Fibroblast of the aortic adventitia (primary cell): ENCODE results near the gene SPART. TPM values are rescaled to one million over a fixed set of nuclear protein-coding genes. Genes with fewer than 3 reads are reported as not detected.

ENCODE experiments used
- DNase-seq: peaks from one replicate; pipeline ENCODE4 v3.0.0-alpha.2; 2010; ENCODE audit warnings: low read depth
- H3K4me3 ChIP-seq: 2 replicates; pipeline ENCODE4 v1.5.1; 2011; ENCODE audit warnings: low read depth, mild to moderate bottlenecking, control low read depth, low read length, moderate library complexity
- CTCF ChIP-seq: IDR thresholded peaks from 2 replicates; pipeline ENCODE4 v1.5.1; 2011; ENCODE audit warnings: mild to moderate bottlenecking, low read length, control low read depth, inconsistent platforms; ENCODE audit not compliant: insufficient read depth
- total RNA-seq: library from RNA; depleted of rRNA; stranded (reverse); fragments of >200 nt; gene quantifications from 2 replicates; pipeline ENCODE4 v1.2.3, GENCODE V29; 2012; ENCODE audit warnings: low replicate concordance

Gene SPART, protein sequence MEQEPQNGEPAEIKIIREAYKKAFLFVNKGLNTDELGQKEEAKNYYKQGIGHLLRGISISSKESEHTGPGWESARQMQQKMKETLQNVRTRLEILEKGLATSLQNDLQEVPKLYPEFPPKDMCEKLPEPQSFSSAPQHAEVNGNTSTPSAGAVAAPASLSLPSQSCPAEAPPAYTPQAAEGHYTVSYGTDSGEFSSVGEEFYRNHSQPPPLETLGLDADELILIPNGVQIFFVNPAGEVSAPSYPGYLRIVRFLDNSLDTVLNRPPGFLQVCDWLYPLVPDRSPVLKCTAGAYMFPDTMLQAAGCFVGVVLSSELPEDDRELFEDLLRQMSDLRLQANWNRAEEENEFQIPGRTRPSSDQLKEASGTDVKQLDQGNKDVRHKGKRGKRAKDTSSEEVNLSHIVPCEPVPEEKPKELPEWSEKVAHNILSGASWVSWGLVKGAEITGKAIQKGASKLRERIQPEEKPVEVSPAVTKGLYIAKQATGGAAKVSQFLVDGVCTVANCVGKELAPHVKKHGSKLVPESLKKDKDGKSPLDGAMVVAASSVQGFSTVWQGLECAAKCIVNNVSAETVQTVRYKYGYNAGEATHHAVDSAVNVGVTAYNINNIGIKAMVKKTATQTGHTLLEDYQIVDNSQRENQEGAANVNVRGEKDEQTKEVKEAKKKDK
- total RNA-seq, result 62.7 and 95.4 TPM in 2 replicates

DNA sequence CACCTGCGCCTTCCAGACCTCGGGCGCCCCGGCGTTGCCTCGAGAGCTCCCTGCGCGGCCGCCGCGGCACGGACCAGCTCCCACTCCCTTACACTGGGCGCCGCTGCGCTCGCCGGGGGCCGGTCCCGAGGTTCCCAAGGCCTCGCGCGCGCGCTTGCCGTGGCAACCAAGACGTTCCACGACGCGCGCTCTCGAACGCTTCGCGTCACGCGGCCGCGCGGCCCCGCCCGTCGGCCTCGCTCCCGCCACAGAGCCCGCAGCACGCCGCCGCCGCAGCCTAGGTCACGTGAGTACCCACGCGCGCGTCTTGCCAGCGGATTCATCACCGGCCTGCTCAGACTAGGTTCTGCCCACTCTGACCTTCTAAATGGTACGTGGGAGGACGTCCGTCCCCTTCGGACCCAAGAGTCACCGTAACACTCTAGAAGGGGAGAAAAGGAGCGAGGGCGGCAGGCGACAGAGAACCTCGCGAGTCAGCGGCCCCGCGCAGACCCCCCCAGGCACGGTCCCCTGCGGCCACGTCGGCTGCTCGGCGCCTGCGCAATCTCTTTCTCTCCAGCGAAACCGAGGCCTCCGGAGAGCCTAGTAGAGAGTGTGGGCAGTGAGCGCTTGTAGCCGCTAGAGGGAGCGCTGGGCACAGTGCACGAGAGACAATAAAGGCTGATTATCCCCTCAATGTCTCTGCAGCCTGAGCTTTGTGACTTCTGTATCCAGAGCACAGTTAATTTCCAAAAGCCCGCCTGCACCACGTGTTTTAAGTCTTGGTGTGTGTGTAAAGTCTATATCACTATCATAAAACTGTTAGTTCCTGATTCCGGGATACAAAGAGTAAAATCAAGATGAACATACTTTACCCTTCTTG is at the start of gene SPART:
TSS of gene SPART (minus strand) at position 173 of the 862 bp plus-strand sequence. CDS start 10,564 bp downstream, outside the sequence.
- peak; percentile 95 for DNase-seq
- peak within 1 kb of the TSS; percentile 88 for H3K4me3 ChIP-seq
- peak; percentile 98 for TF ChIP-seq CTCF

DNA sequence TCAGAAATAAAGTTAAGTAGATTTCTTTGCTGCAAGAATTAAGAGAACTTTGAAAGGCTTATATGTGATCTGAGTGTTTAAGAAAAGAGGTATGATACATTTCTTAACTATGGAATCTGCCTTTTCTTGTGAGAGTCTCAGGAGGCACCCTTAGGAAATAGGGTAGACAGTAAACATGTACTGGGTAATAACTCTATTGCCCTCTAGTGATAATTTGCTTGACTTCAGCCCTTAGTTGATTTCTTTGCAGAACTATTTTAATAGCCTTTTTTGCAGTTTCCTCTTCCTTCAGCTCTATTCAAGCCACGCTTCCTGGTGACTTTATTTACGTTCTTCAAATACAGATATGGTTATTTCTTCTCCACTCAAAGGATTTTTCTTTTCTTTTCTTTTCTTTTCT is 49.1 kb upstream of the SPART start:
- H3K4me3 ChIP-seq, result no peak overlapping the region
- TF ChIP-seq CTCF, result peak; percentile 71
- peak; percentile 89 for DNase-seq

DNA sequence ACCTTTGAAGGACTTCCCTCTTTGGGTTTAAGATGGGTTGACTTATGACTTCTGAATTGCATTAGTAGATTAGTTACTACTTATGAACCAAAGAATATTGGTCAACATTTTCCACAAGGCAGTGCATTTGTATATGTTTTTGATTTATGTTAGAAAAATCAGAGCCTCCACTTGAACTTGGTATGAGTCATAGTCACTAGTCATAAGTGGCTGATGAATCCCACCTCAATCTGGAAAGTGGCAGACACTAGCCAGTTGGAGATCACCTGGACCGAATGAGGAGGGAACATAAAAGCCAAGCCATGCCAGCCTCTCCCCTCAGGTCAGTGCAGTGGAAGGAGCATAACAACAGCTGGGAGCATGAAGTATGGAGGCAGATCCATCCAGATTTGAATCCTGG is 39.3 kb upstream of the SPART start:
- no peak overlapping the region for H3K4me3 ChIP-seq
- DNase-seq, result peak; percentile 41
- TF ChIP-seq CTCF, result no peak

DNA sequence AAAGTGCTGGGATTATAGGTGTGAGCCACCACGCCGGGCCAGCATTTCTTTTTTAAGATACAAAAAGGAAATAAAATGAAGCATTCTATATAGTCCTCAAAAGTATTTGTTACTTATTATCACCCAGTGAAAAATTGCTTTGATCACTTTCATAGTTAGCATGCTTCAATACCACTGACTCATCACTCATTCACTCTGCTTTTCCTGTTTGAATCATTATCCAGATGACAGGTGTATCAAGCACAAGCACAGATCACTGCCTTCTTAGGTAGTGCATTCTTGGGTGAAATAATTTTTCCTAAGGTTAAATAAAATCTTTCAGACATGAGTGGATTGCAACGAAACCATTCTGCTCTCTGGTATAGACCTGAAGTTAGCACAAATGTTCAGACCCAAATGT is 35.8 kb upstream of the SPART start:
- no peak for DNase-seq
- TF ChIP-seq CTCF, result no peak
- no peak overlapping the region for H3K4me3 ChIP-seq

- peak; percentile 93 for DNase-seq
- no peak overlapping the region for H3K4me3 ChIP-seq
- no peak for TF ChIP-seq CTCF
These were observed 31.8 kb upstream of the SPART start for GRCh38 chr13:36377826-36378468.

GRCh38 chr13:36374063-36374462 is 27.9 kb upstream of the SPART start:
- no peak for DNase-seq
- no peak overlapping the region for H3K4me3 ChIP-seq
- no peak for TF ChIP-seq CTCF
